ENCODE data around the gene MEP1B.

MEP1B gene

GRCh38 chr18:32262092-32262491 is 72.3 kb downstream of the MEP1B start:
- TF ChIP-seq POLR2AphosphoS5 (IDR thresholded peaks at IDR 0.05; ENCODE audit: borderline replicate concordance, low read depth, low read length) (no peak), EZH2 (IDR thresholded peaks at IDR 0.05) (no peak), FOXP2 (optimal IDR thresholded peaks at IDR 0.05; ENCODE audit: control extremely low read depth, extremely low read length, insufficient read depth) (no peak)
- no peak for DNase-seq (ENCODE audit: low read depth, low spot score)
- H3K9me3 ChIP-seq (ENCODE audit: low read depth, low read length): no peaks in the 10 kb centered on the region
- no peak overlapping the region for H3K4me3 ChIP-seq
- no peak overlapping the region for H3K27ac ChIP-seq
- no peaks in the 10 kb centered on the region for H3K36me3 ChIP-seq (ENCODE audit: insufficient read depth, low read length)
- H3K9ac ChIP-seq (ENCODE audit: insufficient read length): no peak overlapping the region

- Histone ChIP-seq H3K36me3 (ENCODE audit: insufficient read depth, low read length) (no peaks in the 10 kb centered on the region), H3K4me3 (no peak overlapping the region), H3K9me3 (ENCODE audit: low read depth, low read length) (no peaks in the 10 kb centered on the region), H3K27ac (no peak overlapping the region), H3K9ac (ENCODE audit: insufficient read length) (no peak overlapping the region)
- no peak for DNase-seq (ENCODE audit: low read depth, low spot score)
- TF ChIP-seq FOXP2 (optimal IDR thresholded peaks at IDR 0.05; ENCODE audit: control extremely low read depth, extremely low read length, insufficient read depth) (no peak), EZH2 (IDR thresholded peaks at IDR 0.05) (no peak), POLR2AphosphoS5 (IDR thresholded peaks at IDR 0.05; ENCODE audit: borderline replicate concordance, low read depth, low read length) (no peak)
Measured at GRCh38 chr18:32264401-32264800, 74.6 kb downstream of the MEP1B start.

- H3K9me3 ChIP-seq (ENCODE audit: low read depth, low read length): no peaks in the 10 kb centered on the region
- no peak overlapping the region for H3K4me3 ChIP-seq
- no peak overlapping the region for H3K9ac ChIP-seq (ENCODE audit: insufficient read length)
- H3K36me3 ChIP-seq (ENCODE audit: insufficient read depth, low read length): no peaks in the 10 kb centered on the region
- no peak overlapping the region for H3K27ac ChIP-seq
- TF ChIP-seq EZH2 (IDR thresholded peaks at IDR 0.05) (no peak), POLR2AphosphoS5 (IDR thresholded peaks at IDR 0.05; ENCODE audit: borderline replicate concordance, low read depth, low read length) (no peak), FOXP2 (optimal IDR thresholded peaks at IDR 0.05; ENCODE audit: control extremely low read depth, extremely low read length, insufficient read depth) (no peak)
- DNase-seq (ENCODE audit: low read depth, low spot score): no peak
Measured at GRCh38 chr18:32267463-32267862, 77.6 kb downstream of the MEP1B start.

All from SK-N-MC (cell line).